ENCODE measurements around the gene TNNT2. TPM values are rescaled to one million over a fixed set of nuclear protein-coding genes. Genes with fewer than 3 reads are reported as not detected.
A peak's percentile ranks its signal among the peaks of the same experiment; 100 is the strongest.

TNNT2 gene
- total RNA-seq, 1 donor from 2014 or later = 21.3 TPM

- Mint-ChIP-seq H3K27ac (peak overlapping the region; percentile 72), H3K27me3 (peaks cover 12% of the 10 kb centered on the region), H3K36me3 (no peaks in the 10 kb centered on the region), H3K9me3 (no peaks in the 10 kb centered on the region), H3K4me3 (no peak overlapping the region), H3K4me1 (ENCODE audit: unreplicated experiment) (peaks cover 12% of the 10 kb centered on the region)
- DNase-seq (ENCODE audit: extremely low spot score, unreplicated experiment) = no peak
- no peak for TF ChIP-seq CTCF (conservative IDR thresholded peaks at IDR 0.05)
These were observed 42.2 kb downstream of the TNNT2 start for GRCh38 chr1:201335174-201335870.

- Mint-ChIP-seq H3K4me1 (ENCODE audit: unreplicated experiment) (peaks cover 12% of the 10 kb centered on the region), H3K27ac (peak overlapping the region; percentile 72), H3K4me3 (no peak overlapping the region), H3K9me3 (no peaks in the 10 kb centered on the region), H3K27me3 (peaks cover 14% of the 10 kb centered on the region), H3K36me3 (no peaks in the 10 kb centered on the region)
- no peak for TF ChIP-seq CTCF (conservative IDR thresholded peaks at IDR 0.05)
- DNase-seq (ENCODE audit: extremely low spot score, unreplicated experiment) = no peak
These were observed 42.9 kb downstream of the TNNT2 start for GRCh38 chr1:201334325-201335173.

DNA sequence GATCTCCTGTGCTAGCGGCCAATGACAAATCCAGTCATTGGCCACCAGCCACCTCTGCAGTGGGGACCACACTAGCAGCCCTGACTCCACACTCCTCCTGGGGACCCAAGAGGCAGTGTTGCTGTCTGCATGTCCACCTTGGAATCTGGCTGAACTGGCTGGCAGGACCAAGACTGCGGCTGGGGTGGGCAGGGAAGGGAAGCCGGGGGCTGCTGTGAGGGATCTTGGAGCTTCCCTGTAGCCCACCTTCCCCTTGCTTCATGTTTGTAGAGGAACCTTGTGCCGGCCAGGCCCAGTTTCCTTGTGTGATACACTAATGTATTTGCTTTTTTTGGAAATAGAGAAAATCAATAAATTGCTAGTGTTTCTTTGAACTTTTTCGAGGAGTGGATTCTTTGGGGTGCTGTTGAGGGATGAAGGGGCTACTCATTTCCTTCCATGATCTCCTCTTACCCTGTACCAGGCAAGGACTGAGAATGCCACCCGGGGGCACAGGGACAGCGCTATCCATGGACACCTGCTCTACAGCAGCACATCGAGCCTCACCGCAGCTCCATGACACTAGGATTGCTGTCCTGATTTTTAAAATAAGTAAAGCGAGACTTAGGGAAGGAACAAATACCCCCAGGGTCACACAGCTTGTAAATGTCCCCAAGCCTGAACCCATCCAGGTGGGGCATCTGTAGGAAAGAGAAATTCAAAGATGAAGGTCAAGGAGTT lies 44.7 kb downstream of the TNNT2 start:
- Mint-ChIP-seq H3K4me3 (no peak overlapping the region), H3K27me3 (peaks cover 13% of the 10 kb centered on the region), H3K27ac (no peak overlapping the region), H3K36me3 (no peaks in the 10 kb centered on the region), H3K4me1 (ENCODE audit: unreplicated experiment) (peaks cover 17% of the 10 kb centered on the region), H3K9me3 (no peaks in the 10 kb centered on the region)
- no peak for TF ChIP-seq CTCF (conservative IDR thresholded peaks at IDR 0.05)
- no peak for DNase-seq (ENCODE audit: extremely low spot score, unreplicated experiment)

- H3K27ac Mint-ChIP-seq = no peak overlapping the region
- peaks cover 17% of the 10 kb centered on the region for H3K4me1 Mint-ChIP-seq (ENCODE audit: unreplicated experiment)
- no peak for DNase-seq (ENCODE audit: extremely low spot score, unreplicated experiment)
- no peak overlapping the region for H3K4me3 Mint-ChIP-seq
- H3K36me3 Mint-ChIP-seq = no peaks in the 10 kb centered on the region
- peaks cover 15% of the 10 kb centered on the region for H3K27me3 Mint-ChIP-seq
- H3K9me3 Mint-ChIP-seq = no peaks in the 10 kb centered on the region
- TF ChIP-seq CTCF (conservative IDR thresholded peaks at IDR 0.05) = no peak
These were observed 45.5 kb downstream of the TNNT2 start for GRCh38 chr1:201332021-201332420.

DNA sequence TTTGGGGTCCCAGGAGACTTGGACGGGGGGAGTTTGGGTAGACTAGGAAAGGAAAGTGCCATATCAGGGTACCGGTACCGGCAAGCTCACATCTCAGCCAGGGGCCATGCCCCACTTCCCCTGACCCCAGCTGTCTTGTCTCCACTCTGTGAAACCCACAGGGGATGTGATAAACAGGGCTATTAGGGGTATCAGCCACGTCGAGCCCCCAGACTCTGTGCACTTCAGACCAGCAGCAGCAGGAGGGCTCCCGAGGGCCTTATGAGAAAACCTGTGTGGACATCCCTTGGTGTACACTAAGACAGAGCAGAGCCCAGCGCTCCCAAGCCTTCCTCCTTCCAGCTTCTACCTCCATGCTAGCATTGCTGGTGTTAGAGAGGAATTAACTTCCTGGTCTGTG lies 46.3 kb downstream of the TNNT2 start:
- Mint-ChIP-seq H3K9me3 (no peaks in the 10 kb centered on the region), H3K4me1 (ENCODE audit: unreplicated experiment) (peaks cover 17% of the 10 kb centered on the region), H3K27ac (no peak overlapping the region), H3K36me3 (no peaks in the 10 kb centered on the region), H3K4me3 (no peak overlapping the region), H3K27me3 (peaks cover 20% of the 10 kb centered on the region)
- DNase-seq (ENCODE audit: extremely low spot score, unreplicated experiment) = no peak
- no peak for TF ChIP-seq CTCF (conservative IDR thresholded peaks at IDR 0.05)
